ENCODE data around the gene PLOD3.

GRCh38 chr7:101197991-101198390 lies 19.4 kb downstream of the PLOD3 start:
- TF ChIP-seq CTCF (optimal IDR thresholded peaks at IDR 0.05 in 1 of 3, IDR thresholded peaks at IDR 0.05 in 1 of 3, conservative IDR thresholded peaks at IDR 0.05 in 1 of 3; ENCODE audit: extremely low read depth in 1 of 3, insufficient read depth in 2 of 3, low read length in 3 of 3) (no peak), EZH2 (IDR thresholded peaks at IDR 0.05; ENCODE audit: low read length) (no peak)

Data from keratinocyte (primary cell).